ENCODE data around the gene CACNA1H. TPM values are rescaled to one million over a fixed set of nuclear protein-coding genes. Genes with fewer than 3 reads are reported as not detected.
"Not testable (repeated sequence)": the region's sequence is repeated elsewhere in the genome, so short reads cannot be mapped to it uniquely, and the experiment has no call there.

CACNA1H gene
- total and polyA plus RNA-seq, 2 of the 8 experiments (the other 6 are each of a cell fraction or from before 2014, with no cell fraction given), result 14.0 to 28.7 TPM

- H3K4ac ChIP-seq (replicated peaks; ENCODE audit: insufficient read length, low read depth, low read length); H3K18ac ChIP-seq (ENCODE audit: extremely low read depth, low read length); H2BK20ac ChIP-seq (ENCODE audit: low read length); H4K20me1 ChIP-seq (replicated peaks in 1 of 2; ENCODE audit: control insufficient read depth in 1 of 2, insufficient read depth in 2 of 2, low read length in 2 of 2); H3K4me3 ChIP-seq (ENCODE audit: extremely low read depth in 1 of 4, insufficient read depth in 2 of 4, low read depth in 3 of 4, low read length in 4 of 4); H3K27ac ChIP-seq (ENCODE audit: low read depth, low read length); H2AFZ ChIP-seq (ENCODE audit: low read length); H3K27me3 ChIP-seq (replicated peaks in 1 of 4; ENCODE audit: control insufficient read depth in 3 of 4, extremely low read depth in 1 of 4, insufficient read depth in 3 of 4, low read length in 3 of 4); H4K91ac ChIP-seq (replicated peaks; ENCODE audit: insufficient read length, low read length); H3K36me3 ChIP-seq (ENCODE audit: control insufficient read depth in 2 of 4, insufficient read depth in 4 of 4, low read length in 3 of 4); H3K79me1 ChIP-seq (ENCODE audit: low read depth, low read length); H3K14ac ChIP-seq (ENCODE audit: insufficient read length); POLR2A ChIA-PET (ENCODE audit: partially characterized antibody); H2BK120ac ChIP-seq (replicated peaks; ENCODE audit: low read depth, low read length); H3K9me3 ChIP-seq (ENCODE audit: insufficient read depth in 2 of 2, low read depth in 1 of 2, low read length in 1 of 2); H2BK5ac ChIP-seq (ENCODE audit: low read depth, low read length); DNase-seq (ENCODE audit: low read depth in 1 of 2, low spot score in 2 of 2); H3K4me1 ChIP-seq (replicated peaks in 1 of 4; ENCODE audit: control insufficient read depth in 3 of 4, insufficient read depth in 4 of 4, low read length in 3 of 4); H3K56ac ChIP-seq (replicated peaks; ENCODE audit: insufficient read length, low read depth, low read length); H2AK5ac ChIP-seq (ENCODE audit: low read depth, low read length); H2BK12ac ChIP-seq (ENCODE audit: low read depth, low read length); H3K9ac ChIP-seq (replicated peaks in 1 of 4; ENCODE audit: extremely low read depth in 1 of 4, low read depth in 3 of 4, low read length in 3 of 4); H4K5ac ChIP-seq (ENCODE audit: insufficient read length, low read depth, low read length); FAIRE-seq; H2BK15ac ChIP-seq (ENCODE audit: low read length); H3K23me2 ChIP-seq (ENCODE audit: low read depth, low read length); H3K79me2 ChIP-seq (ENCODE audit: control insufficient read depth in 1 of 2, insufficient read depth in 2 of 2, low read length in 2 of 2); H3K23ac ChIP-seq (ENCODE audit: insufficient read length); H4K8ac ChIP-seq (ENCODE audit: extremely low read depth, insufficient read depth, low read length): not testable (repeated sequence)
- 0 out of 4 replicates have a peak overlapping the region, but pooled peaks of 1 of the 2 experiments have one; percentile 48 for H3K4me2 ChIP-seq (ENCODE audit: insufficient read depth in 1 of 2, low read depth in 2 of 2, low read length in 2 of 2)
- CTCF ChIA-PET (ENCODE audit: partially characterized antibody), result interaction anchor here (0.8 kb wide), 1 partner anchor 24 kb away, joined by 3 read pairs; no protein-coding TSS in a partner anchor
- WGBS, 2 experiments (ENCODE audit: extremely low coverage in 1 of 2, insufficient coverage in 1 of 2, insufficient read length in 1 of 2, insufficient replicate concordance in 2 of 2, low coverage in 1 of 2, low lambda C conversion rate in 2 of 2, missing lambda C conversion rate in 1 of 2), result 94% methylated on average over 7 of the region's 7 CpGs; no CpG with 5 or more reads in 1 of the 2 experiments
These were observed 116.5 kb downstream of the CACNA1H start for GRCh38 chr16:1269418-1269817.
